GM12878 (cell line): Measurements from ENCODE around the gene KCNH4. TPM values are rescaled to one million over a fixed set of nuclear protein-coding genes. Genes with fewer than 3 reads are reported as not detected.

Source experiments
- ATAC-seq: fragments of 200-7000 bp; cut with Tn5 transposase; 3 replicates; pipeline ENCODE4 v1.9.1; 2020; ENCODE audit warnings: mild to moderate bottlenecking, moderate library complexity
- BruUV-seq: library from RNA; stranded (reverse); fragments of 400-500 nt; replicated peaks from 2 replicates; lab custom pipeline; 2021; lab: Mats Ljungman, UMichigan
- CTCF ChIA-PET: fragments of 300-600 bp; sonication (Branson Sonifier 250); formaldehyde crosslinking; extraction: SDS; loops from one replicate; lab custom pipeline; 2021; ENCODE audit warnings: inconsistent platforms; lab: Yijun Ruan, JAX
- POLR2A ChIA-PET: fragments of 350-600 bp; formaldehyde crosslinking; extraction: SDS; loops from one replicate; lab custom pipeline; 2021; ENCODE audit warnings: inconsistent platforms; lab: Charles Lee
- RAD21 ChIA-PET: fragments of 300-600 bp; sonication (Branson Sonifier 250); formaldehyde crosslinking; loops from one replicate; lab custom pipeline; 2023; ENCODE audit warnings: antibody characterized with exemption; ENCODE audit not compliant: unreplicated experiment; lab: Charles Lee
- SMC1A ChIA-PET: fragments of 300-600 bp; sonication (Branson Sonifier 250); formaldehyde crosslinking; loops from one replicate; lab custom pipeline; 2023; ENCODE audit not compliant: unreplicated experiment, uncharacterized antibody; lab: Charles Lee
- DNase-seq: peaks from one replicate; pipeline ENCODE4 v3.0.0-alpha.2; 2011; ENCODE audit warnings: low read depth, low spot score
- FAIRE-seq: peaks from 3 replicates; lab custom pipeline; 2011; peaks lifted over from hg19 to GRCh38; lab: Jason Lieb, UNC
- H2AFZ ChIP-seq: 2 replicates; pipeline ENCODE4 v1.6.0; 2011; ENCODE audit warnings: low read depth, low read length, control low read depth; ENCODE audit not compliant: control insufficient read depth
- H3K27ac ChIP-seq: 2 replicates; pipeline ENCODE4 v1.5.1; 2011; ENCODE audit warnings: control low read depth; ENCODE audit not compliant: control insufficient read depth, insufficient read depth
- H3K27me3 ChIP-seq, 2 experiments: replicated peaks in 1 of 2; 2 replicates each; pipeline versions ENCODE4 v1.6.0 to v1.6.1; 2011; ENCODE audit warnings: low read length in 1 of 2; ENCODE audit not compliant: control insufficient read depth in 2 of 2, insufficient read depth in 2 of 2
- H3K36me3 ChIP-seq, 2 experiments: 2 replicates each; pipeline ENCODE4 v1.5.1; 2011; ENCODE audit warnings: low read length in 1 of 2; ENCODE audit not compliant: control insufficient read depth in 2 of 2, insufficient read depth in 2 of 2
- H3K4me1 ChIP-seq: 2 replicates; pipeline ENCODE4 v1.6.1; 2011; ENCODE audit warnings: mild to moderate bottlenecking, low read length, moderate library complexity, mixed read lengths; ENCODE audit not compliant: control insufficient read depth, insufficient read depth
- H3K4me2 ChIP-seq: 2 replicates; pipeline ENCODE4 v1.6.0; 2011; ENCODE audit warnings: control low read depth; ENCODE audit not compliant: control insufficient read depth, insufficient read depth
- H3K4me3 ChIP-seq: fragments of 200-600 bp; sonication (generic); 2 replicates; pipeline ENCODE4 v1.5.1; 2016
- H3K79me2 ChIP-seq: 2 replicates; pipeline ENCODE4 v1.6.0; 2011; ENCODE audit warnings: low read length; ENCODE audit not compliant: control insufficient read depth, insufficient read depth
- H3K9ac ChIP-seq: 2 replicates; pipeline ENCODE4 v1.8.0; 2011; ENCODE audit warnings: low read length, control low read depth, mixed read lengths; ENCODE audit not compliant: control insufficient read depth, insufficient read depth
- H3K9me3 ChIP-seq: replicated peaks from 3 replicates; pipeline ENCODE4 v1.5.1; 2011; ENCODE audit warnings: mild to moderate bottlenecking, low read length; ENCODE audit not compliant: control insufficient read depth, insufficient read depth
- H4K20me1 ChIP-seq: 2 replicates; pipeline ENCODE4 v1.6.0; 2011; ENCODE audit not compliant: control insufficient read depth, insufficient read depth
- BCL3 ChIP-seq: IDR thresholded peaks from 2 replicates; pipeline ENCODE4 v1.6.1; 2011; ENCODE audit warnings: borderline replicate concordance, low read depth, mild to moderate bottlenecking, moderate library complexity, low read length; ENCODE audit not compliant: insufficient read depth, poor library complexity, severe bottlenecking
- DPF2 ChIP-seq: fragments of 450-650 bp; IDR thresholded peaks from 2 replicates; pipeline ENCODE4 v1.6.1; 2017; ENCODE audit warnings: mild to moderate bottlenecking
- EP300 ChIP-seq, 2 experiments: fragments of 150-350 bp in 1 of 2; IDR thresholded peaks; 2 replicates each; pipeline ENCODE4 v1.6.1; 2011 to 2012; ENCODE audit warnings: low read depth in 2 of 2, low read length in 2 of 2, borderline replicate concordance in 1 of 2, improper control_type of control experiment in 1 of 2, inconsistent platforms in 1 of 2; ENCODE audit not compliant: control insufficient read depth in 1 of 2
- MEF2B ChIP-seq: fragments of 450-650 bp; IDR thresholded peaks from 2 replicates; pipeline ENCODE4 v1.6.1; 2018; ENCODE audit warnings: mild to moderate bottlenecking, moderate library complexity; ENCODE audit not compliant: partially characterized antibody, poor library complexity, severe bottlenecking
- MTA3 ChIP-seq: IDR thresholded peaks from 2 replicates; pipeline ENCODE4 v1.6.1; 2012; ENCODE audit warnings: low read length, inconsistent platforms, borderline replicate concordance
- PBX3 ChIP-seq: IDR thresholded peaks from 2 replicates; pipeline ENCODE4 v1.6.1; 2011; ENCODE audit warnings: mild to moderate bottlenecking, low read depth, low read length, moderate library complexity; ENCODE audit not compliant: insufficient replicate concordance
- POLR2A ChIP-seq: IDR thresholded peaks from 2 replicates; pipeline ENCODE4 v1.6.1; 2011; ENCODE audit warnings: low read depth, mild to moderate bottlenecking, low read length
- PRDM15 ChIP-seq: fragments of 450-650 bp; formaldehyde crosslinking; IDR thresholded peaks from 2 replicates; pipeline ENCODE4 v1.4.0; 2020; ENCODE audit warnings: mild to moderate bottlenecking, moderate library complexity
- TBL1XR1 ChIP-seq: IDR thresholded peaks from 2 replicates; pipeline ENCODE4 v1.6.1; 2012; ENCODE audit warnings: low read depth, low read length, improper control_type of control experiment
- TCF3 ChIP-seq: IDR thresholded peaks from 2 replicates; pipeline ENCODE4 v1.6.1; 2012; ENCODE audit warnings: low read depth, mild to moderate bottlenecking, low read length, borderline replicate concordance; ENCODE audit not compliant: insufficient read depth
- USF2 ChIP-seq: IDR thresholded peaks from 2 replicates; pipeline ENCODE4 v1.6.1; 2011; ENCODE audit warnings: low read depth, low read length, improper control_type of control experiment, borderline replicate concordance
- ZZZ3 ChIP-seq: IDR thresholded peaks from 2 replicates; pipeline ENCODE4 v1.6.1; 2011; ENCODE audit warnings: low read depth; ENCODE audit not compliant: control insufficient read depth, insufficient read length
- WGBS: methylation state at CpG from one replicate; pipeline ENCODE4 v1.1.6; 2016; ENCODE audit warnings: low lambda C conversion rate; ENCODE audit not compliant: insufficient replicate concordance, insufficient coverage; ENCODE audit errors: missing lambda C conversion rate; 5-methylcytosine and 5-hydroxymethylcytosine counted together
- in situ Hi-C: fragments of 300-500 bp; cut with MboI; formaldehyde crosslinking; loops from 9 replicates; pipeline ENCODE4 v1.14.3; 2018; ENCODE audit warnings: mixed read lengths
- intact Hi-C: fragments of 100-400 bp; cut with micrococcal nuclease; formaldehyde crosslinking; loops from one replicate; pipeline ENCODE4 v1.14.2; 2022; ENCODE audit not compliant: unreplicated experiment
- polyA plus RNA-seq, 11 experiments: library from polyadenylated mRNA; depleted of rRNA in 4 of 11; unstranded in 6 of 11; stranded (reverse) in 5 of 11; fragments of >200 nt; fragmentation: Nextera tagmentation in 4 of 11; fragmentation: Illumina TruSeq in 1 of 11; extraction: Ambion mirVana in 4 of 11; extraction: Trizol in 1 of 11; gene quantifications; 1 replicate in 1 of 11; 2 replicates in 10 of 11; pipeline versions ENCODE4 v1.2.1 to v1.2.3, GENCODE V29; 2011 to 2016; ENCODE audit warnings: inconsistent platforms in 2 of 11, missing spikeins in 2 of 11, low read depth in 1 of 11
- total RNA-seq, 4 experiments: library from RNA; depleted of rRNA in 3 of 4; stranded (reverse); fragments of >200 nt in 3 of 4; fragmentation: Illumina TruSeq in 1 of 4; extraction: Trizol in 1 of 4; gene quantifications; 2 replicates each; pipeline versions ENCODE4 v1.2.1 to v1.2.3, GENCODE V29; 2013 to 2021

The KCNH4 gene
- total and polyA plus RNA-seq, 10 of the 15 experiments (the other 5 are each of a cell fraction or from before 2014, with no cell fraction given), result 0.03 to 0.88 (median 0.10) TPM; not detected in 2

DNA sequence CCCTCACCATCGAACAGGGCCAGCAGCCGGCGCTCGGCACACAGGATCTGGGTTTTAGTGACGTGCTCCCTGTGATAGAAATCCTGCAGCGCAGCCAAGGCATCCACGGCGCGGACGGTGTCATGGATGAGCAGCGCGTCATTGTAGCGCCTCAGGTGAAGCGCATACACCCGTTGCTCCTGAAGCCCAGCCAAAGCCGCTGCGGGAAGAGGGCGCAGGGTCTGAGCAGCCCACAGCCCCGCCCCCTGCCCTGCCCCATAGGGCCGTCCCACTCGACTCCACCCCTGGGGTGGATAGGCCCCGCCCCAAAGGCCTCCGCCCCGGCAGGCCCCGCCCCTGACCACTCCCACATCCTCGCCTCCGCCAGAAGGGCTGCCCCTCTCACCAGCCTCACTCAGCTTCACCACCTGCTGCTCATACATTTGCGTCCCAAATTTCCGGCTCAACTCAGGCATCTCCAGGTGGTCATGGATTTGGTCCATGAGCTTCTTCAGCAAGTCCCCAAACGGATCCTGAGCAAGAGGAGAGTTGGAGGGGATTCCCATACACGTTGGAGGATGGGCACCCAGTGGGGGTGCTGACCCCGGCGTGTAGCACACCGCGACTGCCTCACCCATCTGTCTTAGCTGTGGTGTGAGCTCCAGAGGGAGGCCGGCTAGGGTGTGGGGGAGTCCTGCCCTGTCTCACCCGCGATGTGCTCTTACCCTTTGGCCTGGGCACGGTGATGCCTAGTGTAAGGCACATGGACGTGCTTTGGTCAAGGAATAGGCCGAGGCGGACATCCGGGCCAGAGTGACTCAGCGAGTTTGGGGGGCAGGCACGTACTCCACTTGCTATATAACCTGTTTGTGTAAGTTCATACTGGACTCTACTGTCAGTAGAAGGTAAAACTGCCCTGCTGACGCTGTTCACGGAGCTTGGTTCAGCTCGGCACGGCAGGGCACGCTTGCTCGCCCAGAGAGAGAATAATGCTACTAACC, 73.1 kb downstream of the KCNH4 start:
- BruUV-seq, result no TSS peak
- no peak overlapping the region for H3K4me3 ChIP-seq
- intact Hi-C loops (no loop called here), in situ Hi-C loops (no loop called here)
- H3K9ac ChIP-seq, result no peak overlapping the region
- H3K4me2 ChIP-seq, result peak overlapping the region; percentile 28; the same call in 1 of the 2 replicates
- H3K4me1 ChIP-seq, result peaks cover 13% of the 10 kb centered on the region
- no peaks in the 10 kb centered on the region for H4K20me1 ChIP-seq
- no peak for DNase-seq
- SMC1A ChIA-PET, result interaction anchor here (0.6 kb wide), 1 partner anchor 362 kb away, joined by 3 read pairs; no protein-coding TSS in a partner anchor
- POLR2A ChIA-PET, result interaction anchor here (0.6 to 1.4 kb wide), 8 partner anchors 10 to 148 kb away, joined by 3 to 5 read pairs (median 3); partner anchors contain the start of genes KAT2A, NKIRAS2 and ZNF385C
- no peaks in the 10 kb centered on the region for H3K27me3 ChIP-seq
- peak; percentile 23 for FAIRE-seq
- peaks cover 13% of the 10 kb centered on the region for H3K79me2 ChIP-seq
- peak; percentile 89 for ATAC-seq
- H3K27ac ChIP-seq, result no peak overlapping the region
- no peaks in the 10 kb centered on the region for H3K9me3 ChIP-seq
- peaks cover 0 to 2% of the 10 kb centered on the region in 2 experiments; a peak in 1 of 4 replicates for H3K36me3 ChIP-seq
- CTCF ChIA-PET, result interaction anchor here (0.6 to 7.5 kb wide), 14 partner anchors 8 to 149 kb away, joined by 3 to 61 read pairs (median 4); partner anchors contain the start of genes KCNH4, NKIRAS2 and ZNF385C
- RAD21 ChIA-PET, result interaction anchor here (0.5 to 1.2 kb wide), 4 partner anchors 13 to 498 kb away, joined by 3 to 6 read pairs (median 3); partner anchors contain the start of gene KAT2A
- 50% methylated on average over 42 of the region's 51 CpGs for WGBS
- no peak overlapping the region for H2AFZ ChIP-seq
- TF ChIP-seq TCF3 (no peak), USF2 (no peak), DPF2 (no peak), MTA3 (no peak), BCL3 (no peak), ZZZ3 (no peak), PBX3 (no peak), EP300 (IDR thresholded peaks at IDR 0.05; ENCODE audit: borderline replicate concordance in 1 of 2, control insufficient read depth in 1 of 2, low read depth in 2 of 2, low read length in 2 of 2) (no peak), TBL1XR1 (no peak), POLR2A (peak; percentile 43; the same call in 1 of the 2 replicates), MEF2B (no peak), PRDM15 (no peak)
